ENCODE data around the gene SERPINB2.

GRCh38 chr18:63843008-63843407 lies 44.5 kb upstream of the SERPINB2 start:
- TF ChIP-seq YY1 (IDR thresholded peaks at IDR 0.05; ENCODE audit: low read depth) (no peak), REST (IDR thresholded peaks at IDR 0.05; ENCODE audit: low read depth) (no peak), EP300 (IDR thresholded peaks at IDR 0.05; ENCODE audit: borderline replicate concordance) (no peak), CREB1 (IDR thresholded peaks at IDR 0.05; ENCODE audit: low read depth) (no peak), TAF1 (IDR thresholded peaks at IDR 0.05; ENCODE audit: low read depth) (no peak), TEAD4 (IDR thresholded peaks at IDR 0.05) (no peak), TCF12 (IDR thresholded peaks at IDR 0.05; ENCODE audit: low read depth) (no peak), MAX (IDR thresholded peaks at IDR 0.05) (no peak), RAD21 (IDR thresholded peaks at IDR 0.05; ENCODE audit: low read depth) (no peak), ZBTB7A (IDR thresholded peaks at IDR 0.05; ENCODE audit: low read depth) (no peak), EGR1 (IDR thresholded peaks at IDR 0.05) (no peak), USF1 (IDR thresholded peaks at IDR 0.05) (no peak)
